Keratinocyte (primary cell): ENCODE measurements around the gene ZNF12.

Source experiments
- CTCF ChIP-seq, 3 experiments: IDR thresholded peaks in 1 of 3; conservative IDR thresholded peaks in 1 of 3; optimal IDR thresholded peaks in 1 of 3; 2 replicates in 2 of 3; 3 replicates in 1 of 3; pipeline versions ENCODE3 to v1.5.1; 2011; ENCODE audit warnings: low read length in 3 of 3, mild to moderate bottlenecking in 3 of 3, moderate library complexity in 2 of 3, control low read depth in 1 of 3, inconsistent platforms in 1 of 3; ENCODE audit not compliant: insufficient read depth in 2 of 3; ENCODE audit errors: extremely low read depth in 1 of 3
- EZH2 ChIP-seq: IDR thresholded peaks from one replicate; pipeline ENCODE4 v1.6.1; 2012; ENCODE audit warnings: inconsistent platforms, mild to moderate bottlenecking, low read length, moderate library complexity

- TF ChIP-seq CTCF (optimal IDR thresholded peaks at IDR 0.05 in 1 of 3, IDR thresholded peaks at IDR 0.05 in 1 of 3, conservative IDR thresholded peaks at IDR 0.05 in 1 of 3; ENCODE audit: extremely low read depth in 1 of 3, insufficient read depth in 2 of 3, low read length in 3 of 3) (no peak), EZH2 (no peak)
These were observed 15.1 kb downstream of the ZNF12 start for GRCh38 chr7:6691609-6692106.
